ENCODE measurements around the gene SRRM4.

The SRRM4 gene

DNA sequence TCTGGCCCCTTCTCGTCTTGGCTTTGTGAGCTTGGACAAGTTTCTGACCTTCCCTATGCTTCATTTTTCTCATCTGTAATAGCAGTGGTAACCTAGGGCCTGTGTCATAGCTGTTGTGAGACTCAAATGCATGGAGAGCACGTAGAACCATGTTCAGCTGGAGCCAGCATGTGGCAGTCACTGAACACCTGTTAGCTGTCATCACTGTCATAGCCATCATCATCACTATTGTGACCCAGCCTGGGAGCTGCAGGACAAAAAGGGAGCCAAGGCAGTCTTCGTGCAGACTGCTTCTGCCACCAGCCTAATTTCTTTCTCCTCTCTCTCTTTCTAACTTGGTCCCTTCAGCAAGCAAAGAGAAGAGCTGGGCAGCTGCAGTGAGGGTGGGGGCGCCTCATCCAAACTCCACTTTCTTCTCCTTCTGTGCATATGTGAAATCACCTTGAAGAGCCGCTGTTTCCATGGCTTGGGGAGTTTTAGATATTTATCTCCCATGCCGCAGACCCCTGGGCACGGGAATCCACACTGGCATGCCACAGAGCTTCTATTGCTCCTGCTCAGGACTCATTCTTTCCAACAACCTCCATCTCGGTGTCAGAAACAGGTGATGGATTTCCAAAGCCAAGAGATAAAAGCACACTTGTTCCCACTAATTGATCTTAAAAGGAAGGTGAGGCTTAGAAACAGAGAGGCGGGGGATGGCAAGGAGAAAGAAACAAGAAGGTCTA lies 87.0 kb downstream of the SRRM4 start:
- H3K9me3 ChIP-seq (ENCODE audit: low read length), result no peaks in the 10 kb centered on the region
- no peaks in the 10 kb centered on the region for H3F3A ChIP-seq (ENCODE audit: insufficient read depth, low read length)
- H3K9me2 ChIP-seq (ENCODE audit: low read depth, low read length), result no peaks in the 10 kb centered on the region
- H3K9ac ChIP-seq (ENCODE audit: low read length), result no peak overlapping the region
- H3K4me3 ChIP-seq (ENCODE audit: low read depth, low read length, poor library complexity, severe bottlenecking), result no peak overlapping the region
- no peaks in the 10 kb centered on the region for H3K27me3 ChIP-seq (ENCODE audit: insufficient read depth, low read length)
- no peak overlapping the region for H2AFZ ChIP-seq (ENCODE audit: low read length)
- no peaks in the 10 kb centered on the region for H3K36me3 ChIP-seq (ENCODE audit: insufficient read depth, low read length)
- H3K4me1 ChIP-seq (ENCODE audit: insufficient read depth, low read length, severe bottlenecking), result no peaks in the 10 kb centered on the region
- H3K27ac ChIP-seq (ENCODE audit: low read depth, low read length, poor library complexity, severe bottlenecking), result no peak overlapping the region
- no peaks in the 10 kb centered on the region for H3K79me2 ChIP-seq (ENCODE audit: insufficient read depth, low read length)
- TF ChIP-seq EZH2 (IDR thresholded peaks at IDR 0.05; ENCODE audit: borderline replicate concordance, low read length), result no peak
- TF ChIP-seq CTCF (IDR thresholded peaks at IDR 0.05; ENCODE audit: low read length), result no peak
- no peaks in the 10 kb centered on the region for H4K20me1 ChIP-seq (ENCODE audit: insufficient read depth, low read length)
- no peak overlapping the region for H3K4me2 ChIP-seq (ENCODE audit: low read length)

DNA sequence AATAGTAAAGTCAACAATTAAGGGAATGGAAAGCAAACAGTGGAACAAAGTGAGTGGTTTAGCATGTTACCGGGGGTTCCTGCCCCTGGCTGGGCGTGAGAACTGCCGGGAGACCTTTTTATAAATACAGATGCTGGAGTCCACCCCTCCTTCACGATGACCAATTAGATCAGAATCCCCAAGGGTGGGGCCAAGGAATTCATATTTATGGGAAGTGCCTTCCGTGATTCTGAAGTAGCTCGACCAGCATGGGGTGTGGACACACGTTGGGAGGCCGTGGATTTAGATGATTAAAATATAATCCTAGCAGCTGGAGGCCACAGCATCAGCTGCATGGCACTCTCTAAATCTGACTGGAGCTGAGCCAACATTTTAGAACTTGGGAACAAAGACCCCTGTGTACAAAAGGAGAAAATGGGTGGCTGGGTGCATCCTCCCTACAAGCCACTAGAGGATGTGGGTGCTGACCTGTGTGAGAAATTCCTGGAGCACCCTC lies 87.9 kb downstream of the SRRM4 start:
- H3K9me3 ChIP-seq (ENCODE audit: low read length), result no peaks in the 10 kb centered on the region
- no peak overlapping the region for H3K4me2 ChIP-seq (ENCODE audit: low read length)
- TF ChIP-seq EZH2 (IDR thresholded peaks at IDR 0.05; ENCODE audit: borderline replicate concordance, low read length) (no peak), CTCF (IDR thresholded peaks at IDR 0.05; ENCODE audit: low read length) (no peak)
- no peaks in the 10 kb centered on the region for H3K9me2 ChIP-seq (ENCODE audit: low read depth, low read length)
- no peaks in the 10 kb centered on the region for H3K36me3 ChIP-seq (ENCODE audit: insufficient read depth, low read length)
- H3K79me2 ChIP-seq (ENCODE audit: insufficient read depth, low read length), result no peaks in the 10 kb centered on the region
- H3K27me3 ChIP-seq (ENCODE audit: insufficient read depth, low read length), result no peaks in the 10 kb centered on the region
- no peak overlapping the region for H3K4me3 ChIP-seq (ENCODE audit: low read depth, low read length, poor library complexity, severe bottlenecking)
- no peaks in the 10 kb centered on the region for H3F3A ChIP-seq (ENCODE audit: insufficient read depth, low read length)
- no peak overlapping the region for H3K27ac ChIP-seq (ENCODE audit: low read depth, low read length, poor library complexity, severe bottlenecking)
- no peak overlapping the region for H3K9ac ChIP-seq (ENCODE audit: low read length)
- no peaks in the 10 kb centered on the region for H3K4me1 ChIP-seq (ENCODE audit: insufficient read depth, low read length, severe bottlenecking)
- no peak overlapping the region for H2AFZ ChIP-seq (ENCODE audit: low read length)
- no peaks in the 10 kb centered on the region for H4K20me1 ChIP-seq (ENCODE audit: insufficient read depth, low read length)

DNA sequence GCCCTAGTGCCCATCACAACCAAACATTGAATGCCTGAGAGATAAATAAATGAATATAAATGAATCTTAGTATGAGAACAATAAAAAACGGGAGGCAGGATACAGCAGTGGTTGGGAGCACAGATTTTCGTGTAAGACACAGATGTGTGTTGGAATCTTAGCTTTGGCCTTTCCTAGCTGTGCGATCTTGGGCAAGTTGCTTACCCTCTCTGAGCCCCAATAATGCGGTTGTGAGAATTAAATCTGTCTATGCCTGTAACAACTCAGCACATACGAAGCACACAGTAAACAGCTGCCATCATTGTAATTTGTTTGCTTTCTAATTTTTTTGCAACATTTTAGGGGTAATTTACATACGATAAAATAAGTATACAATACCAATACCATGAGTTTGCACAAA lies 89.8 kb downstream of the SRRM4 start:
- H3K79me2 ChIP-seq (ENCODE audit: insufficient read depth, low read length), result no peaks in the 10 kb centered on the region
- TF ChIP-seq EZH2 (IDR thresholded peaks at IDR 0.05; ENCODE audit: borderline replicate concordance, low read length), result no peak
- H3K27me3 ChIP-seq (ENCODE audit: insufficient read depth, low read length), result no peaks in the 10 kb centered on the region
- H3K36me3 ChIP-seq (ENCODE audit: insufficient read depth, low read length), result no peaks in the 10 kb centered on the region
- H3K9me2 ChIP-seq (ENCODE audit: low read depth, low read length), result no peaks in the 10 kb centered on the region
- no peak overlapping the region for H2AFZ ChIP-seq (ENCODE audit: low read length)
- H3K4me2 ChIP-seq (ENCODE audit: low read length), result no peak overlapping the region
- no peaks in the 10 kb centered on the region for H3F3A ChIP-seq (ENCODE audit: insufficient read depth, low read length)
- H3K4me3 ChIP-seq (ENCODE audit: low read depth, low read length, poor library complexity, severe bottlenecking), result no peak overlapping the region
- no peaks in the 10 kb centered on the region for H3K4me1 ChIP-seq (ENCODE audit: insufficient read depth, low read length, severe bottlenecking)
- H3K9ac ChIP-seq (ENCODE audit: low read length), result no peak overlapping the region
- no peaks in the 10 kb centered on the region for H4K20me1 ChIP-seq (ENCODE audit: insufficient read depth, low read length)
- H3K9me3 ChIP-seq (ENCODE audit: low read length), result no peaks in the 10 kb centered on the region
- no peak overlapping the region for H3K27ac ChIP-seq (ENCODE audit: low read depth, low read length, poor library complexity, severe bottlenecking)

Measured in OCI-LY1 (cell line).